Naive thymus-derived CD4-positive, alpha-beta T cell (primary cell): ENCODE measurements around the gene NOL11. TPM values are rescaled to one million over a fixed set of nuclear protein-coding genes. Genes with fewer than 3 reads are reported as not detected.

Source experiments
- ATAC-seq: fragments of 150-1000 bp; cut with Tn5 transposase; 2 replicates; pipeline ENCODE4 v1.10.0; 2021; ENCODE audit warnings: mild to moderate bottlenecking, moderate library complexity
- CTCF ChIA-PET: fragments of 350-600 bp; sonication (Branson Sonifier 250); formaldehyde crosslinking; loops from one replicate; lab custom pipeline; 2021; ENCODE audit warnings: antibody characterized with exemption; lab: Charles Lee
- POLR2A ChIA-PET: fragments of 350-600 bp; sonication (Branson Sonifier 250); formaldehyde crosslinking; loops from one replicate; lab custom pipeline; 2021; ENCODE audit warnings: antibody characterized with exemption, inconsistent platforms; lab: Charles Lee
- DNase-seq, 9 donors: peaks; one replicate each; pipeline versions ENCODE4 v3.0.0 to v3.0.0-alpha.2; 2020 to 2022; ENCODE audit warnings: mixed read lengths in 1 of 9
- H3K27ac ChIP-seq: one replicate; pipeline ENCODE4 v1.7.0; 2013; ENCODE audit warnings: mild to moderate bottlenecking, low read depth, low read length, moderate library complexity
- H3K27me3 ChIP-seq, 2 donors: one replicate each; pipeline ENCODE4 v1.7.0; 2013; ENCODE audit warnings: low read length in 2 of 2, mild to moderate bottlenecking in 2 of 2, moderate library complexity in 2 of 2; ENCODE audit not compliant: control insufficient read depth in 2 of 2, insufficient read depth in 2 of 2
- H3K36me3 ChIP-seq, 3 experiments: 1 replicate in 2 of 3; 2 replicates in 1 of 3; pipeline ENCODE4 v1.7.0; 2013; ENCODE audit warnings: low read length in 3 of 3, mild to moderate bottlenecking in 3 of 3, moderate library complexity in 1 of 3; ENCODE audit not compliant: insufficient read depth in 3 of 3, control insufficient read depth in 2 of 3
- H3K4me1 ChIP-seq, 2 donors: one replicate each; pipeline ENCODE4 v1.7.0; 2013; ENCODE audit warnings: low read length in 2 of 2, mild to moderate bottlenecking in 2 of 2, moderate library complexity in 1 of 2; ENCODE audit not compliant: control insufficient read depth in 2 of 2, insufficient read depth in 2 of 2
- H3K4me3 ChIP-seq: 2 replicates; pipeline ENCODE4 v1.7.0; 2013; ENCODE audit warnings: mild to moderate bottlenecking, low read length
- H3K9me3 ChIP-seq, 3 experiments: 1 replicate in 2 of 3; 2 replicates in 1 of 3; pipeline ENCODE4 v1.7.0; 2013; ENCODE audit warnings: low read length in 3 of 3; ENCODE audit not compliant: control insufficient read depth in 2 of 3
- H3K27ac Mint-ChIP-seq, 9 donors: one replicate each; pipeline ENCODE4 v1.8.0; 2020 to 2022; ENCODE audit warnings: mixed read lengths in 9 of 9, mild to moderate bottlenecking in 8 of 9, moderate library complexity in 5 of 9, inconsistent platforms in 2 of 9
- H3K27me3 Mint-ChIP-seq, 5 donors: one replicate each; pipeline ENCODE4 v1.8.0; 2021 to 2022; ENCODE audit warnings: mixed read lengths in 5 of 5, mild to moderate bottlenecking in 1 of 5
- H3K36me3 Mint-ChIP-seq, 5 donors: one replicate each; pipeline ENCODE4 v1.8.0; 2020 to 2022; ENCODE audit warnings: mixed read lengths in 5 of 5, mild to moderate bottlenecking in 3 of 5, inconsistent platforms in 1 of 5
- H3K4me1 Mint-ChIP-seq, 7 donors: one replicate each; pipeline ENCODE4 v1.8.0; 2020 to 2022; ENCODE audit warnings: mixed read lengths in 7 of 7, mild to moderate bottlenecking in 3 of 7, inconsistent platforms in 1 of 7
- H3K4me3 Mint-ChIP-seq, 10 donors: one replicate each; pipeline ENCODE4 v1.8.0; 2020 to 2022; ENCODE audit warnings: mild to moderate bottlenecking in 10 of 10, mixed read lengths in 10 of 10, moderate library complexity in 6 of 10, inconsistent platforms in 2 of 10
- H3K9me3 Mint-ChIP-seq, 11 donors: one replicate each; pipeline ENCODE4 v1.8.0; 2020 to 2022; ENCODE audit warnings: mixed read lengths in 11 of 11, mild to moderate bottlenecking in 4 of 11, inconsistent platforms in 1 of 11, moderate library complexity in 1 of 11
- intact Hi-C, 2 donors: fragments of 100-400 bp; cut with micrococcal nuclease; formaldehyde crosslinking; loops; one replicate each; pipeline ENCODE4 v1.15.1; 2023
- polyA plus RNA-seq, 2 donors: library from polyadenylated mRNA; unstranded; fragments of 300-500 nt; fragmentation: Illumina TruSeq; gene quantifications; one replicate each; pipeline ENCODE4 v1.2.3, GENCODE V29; 2021
- total RNA-seq, 6 experiments: library from RNA in 5 of 6; stranded (reverse) in 5 of 6; gene quantifications; 1 replicate in 5 of 6; 2 replicates in 1 of 6; pipeline ENCODE4 v1.2.3 and lab custom pipeline; 2021 to 2026

NOL11 gene
- total and polyA plus RNA-seq, 7 experiments from 2014 or later, result 33.6 to 72.9 (median 63.1) TPM

GRCh38 chr17:67687511-67687910 lies 30.2 kb upstream of the NOL11 start:
- CTCF ChIA-PET, result interaction anchor here (2.2 to 3.4 kb wide), 2 partner anchors 312 to 315 kb away, joined by 10 to 27 read pairs; partner anchors contain the start of gene PITPNC1
- Histone ChIP-seq H3K36me3 (peaks cover 0 to 23% (median 6%) of the 10 kb centered on the region in 3 experiments), H3K4me1 (no peaks in the 10 kb centered on the region), H3K27me3 (no peaks in the 10 kb centered on the region), H3K27ac (no peak overlapping the region), H3K4me3 (no peak overlapping the region), H3K9me3 (no peaks in the 10 kb centered on the region)
- Mint-ChIP-seq H3K27me3 (no peaks in the 10 kb centered on the region), H3K4me1 (peaks cover 0 to 7% (median 4%) of the 10 kb centered on the region in 7 donors), H3K27ac (no peak overlapping the region), H3K36me3 (peaks cover 0 to 11% (median 7%) of the 10 kb centered on the region in 5 donors), H3K9me3 (no peaks in the 10 kb centered on the region), H3K4me3 (no peak overlapping the region)
- DNase-seq (no peak), ATAC-seq (no peak)
- intact Hi-C loops, result loop anchor here (5.0 kb wide), 1 partner anchor 210 kb away; no protein-coding TSS in a partner anchor
- POLR2A ChIA-PET, result interaction anchor here (0.6 to 1.6 kb wide), 2 partner anchors 57 to 311 kb away, joined by 3 to 7 read pairs; no protein-coding TSS in a partner anchor

- ChIA-PET CTCF (interaction anchor here (0.6 to 1.5 kb wide), 10 partner anchors 13 to 396 kb away, joined by 3 to 13 read pairs (median 4); no protein-coding TSS in a partner anchor), POLR2A (interaction anchor here (0.9 kb wide), 1 partner anchor 314 kb away, joined by 5 read pairs; no protein-coding TSS in a partner anchor)
- H3K27ac ChIP-seq, result no peak overlapping the region
- H3K27me3 ChIP-seq, result no peaks in the 10 kb centered on the region
- H3K27ac Mint-ChIP-seq, result peak overlapping the region in 1 of 9 donors; percentile 31
- H3K4me1 Mint-ChIP-seq, result peaks cover 0 to 7% (median 4%) of the 10 kb centered on the region in 7 donors
- ATAC-seq, result peak; percentile 76
- H3K36me3 Mint-ChIP-seq, result peaks cover 8 to 22% (median 16%) of the 10 kb centered on the region in 5 donors
- no peaks in the 10 kb centered on the region for H3K9me3 ChIP-seq
- peaks cover 0 to 43% (median 6%) of the 10 kb centered on the region in 3 experiments for H3K36me3 ChIP-seq
- intact Hi-C loops, result loop anchor here (1.0 to 5.0 kb wide), 5 partner anchors 61 to 468 kb away; no protein-coding TSS in a partner anchor
- no peaks in the 10 kb centered on the region for H3K27me3 Mint-ChIP-seq
- peak in 8 of 9 donors; percentile 30 to 72 (median 58) for DNase-seq
- no peak overlapping the region for H3K4me3 ChIP-seq
- H3K9me3 Mint-ChIP-seq, result no peaks in the 10 kb centered on the region
- no peaks in the 10 kb centered on the region for H3K4me1 ChIP-seq
- no peak overlapping the region for H3K4me3 Mint-ChIP-seq
Measured at GRCh38 chr17:67689534-67690177, 28.1 kb upstream of the NOL11 start.

- H3K4me3 ChIP-seq, result no peak overlapping the region
- H3K36me3 ChIP-seq, result peaks cover 0 to 30% (median 0%) of the 10 kb centered on the region in 3 experiments
- Mint-ChIP-seq H3K27me3 (no peaks in the 10 kb centered on the region), H3K36me3 (peaks cover 8 to 21% (median 20%) of the 10 kb centered on the region in 5 donors), H3K4me3 (no peak overlapping the region), H3K9me3 (peaks cover 0 to 4% (median 0%) of the 10 kb centered on the region in 11 donors), H3K4me1 (peaks cover 0 to 8% (median 4%) of the 10 kb centered on the region in 7 donors), H3K27ac (peak overlapping the region in 5 of 9 donors; percentile 6 to 63 (median 31))
- no peaks in the 10 kb centered on the region for H3K4me1 ChIP-seq
- DNase-seq (no peak), ATAC-seq (no peak)
- POLR2A ChIA-PET, result interaction anchor here (1.1 kb wide), 1 partner anchor 143 kb away, joined by 3 read pairs; no protein-coding TSS in a partner anchor
- no peak overlapping the region for H3K27ac ChIP-seq
- H3K27me3 ChIP-seq, result no peaks in the 10 kb centered on the region
- CTCF ChIA-PET, result interaction anchor here (1.0 to 2.3 kb wide), 2 partner anchors 9 to 320 kb away, joined by 3 to 11 read pairs; no protein-coding TSS in a partner anchor
- intact Hi-C loops, result no loop called here
- no peaks in the 10 kb centered on the region for H3K9me3 ChIP-seq
Measured at GRCh38 chr17:67693811-67694210, 23.9 kb upstream of the NOL11 start.

GRCh38 chr17:67696347-67696746 lies 21.4 kb upstream of the NOL11 start:
- peaks cover 0 to 4% (median 0%) of the 10 kb centered on the region in 7 donors for H3K4me1 Mint-ChIP-seq
- no peak overlapping the region for H3K4me3 Mint-ChIP-seq
- Histone ChIP-seq H3K9me3 (no peaks in the 10 kb centered on the region), H3K27me3 (no peaks in the 10 kb centered on the region), H3K4me1 (no peaks in the 10 kb centered on the region), H3K27ac (no peak overlapping the region), H3K4me3 (no peak overlapping the region), H3K36me3 (peaks cover 0 to 29% (median 0%) of the 10 kb centered on the region in 3 experiments)
- ATAC-seq, result no peak
- H3K36me3 Mint-ChIP-seq, result peaks cover 8 to 21% (median 21%) of the 10 kb centered on the region in 5 donors
- no peak for DNase-seq
- peaks cover 0 to 4% (median 0%) of the 10 kb centered on the region in 11 donors for H3K9me3 Mint-ChIP-seq
- ChIA-PET CTCF (interaction anchor here (0.8 kb wide), 1 partner anchor 325 kb away, joined by 3 read pairs; no protein-coding TSS in a partner anchor), POLR2A (no interaction called here)
- intact Hi-C loops, result no loop called here
- peak overlapping the region in 1 of 9 donors; percentile 62 for H3K27ac Mint-ChIP-seq
- no peaks in the 10 kb centered on the region for H3K27me3 Mint-ChIP-seq

GRCh38 chr17:67696853-67697498 lies 20.8 kb upstream of the NOL11 start:
- peak overlapping the region in 5 of 9 donors; percentile 7 to 67 (median 33) for H3K27ac Mint-ChIP-seq
- H3K27me3 Mint-ChIP-seq, result no peaks in the 10 kb centered on the region
- Histone ChIP-seq H3K4me3 (no peak overlapping the region), H3K36me3 (peaks cover 0 to 23% (median 0%) of the 10 kb centered on the region in 3 experiments), H3K9me3 (no peaks in the 10 kb centered on the region), H3K27ac (no peak overlapping the region), H3K27me3 (no peaks in the 10 kb centered on the region), H3K4me1 (no peaks in the 10 kb centered on the region)
- peaks cover 0 to 4% (median 0%) of the 10 kb centered on the region in 11 donors for H3K9me3 Mint-ChIP-seq
- H3K36me3 Mint-ChIP-seq, result peaks cover 8 to 21% (median 21%) of the 10 kb centered on the region in 5 donors
- ATAC-seq (no peak), DNase-seq (no peak)
- ChIA-PET CTCF (interaction anchor here (0.6 kb wide), 2 partner anchors 94 to 321 kb away, joined by 3 read pairs; no protein-coding TSS in a partner anchor), POLR2A (no interaction called here)
- H3K4me1 Mint-ChIP-seq, result peaks cover 0 to 4% (median 0%) of the 10 kb centered on the region in 7 donors
- intact Hi-C loops, result no loop called here
- H3K4me3 Mint-ChIP-seq, result peak overlapping the region in 1 of 10 donors; percentile 3
